Brain microvascular endothelial cell (primary cell): ENCODE results near the gene ADAP2.

Experiments
- DNase-seq: peaks from one replicate; pipeline ENCODE4 v3.0.0-alpha.2; 2020
- H3K27ac ChIP-seq: fragments of 250-450 bp; sonication (Bioruptor Pico); 2 replicates; pipeline ENCODE4 v1.5.1; 2020; ENCODE audit warnings: mild to moderate bottlenecking, moderate library complexity
- H3K27me3 ChIP-seq: fragments of 250-450 bp; sonication (Bioruptor Pico); replicated peaks from 2 replicates; pipeline ENCODE4 v1.5.1; 2020; ENCODE audit warnings: mild to moderate bottlenecking
- H3K36me3 ChIP-seq: fragments of 250-450 bp; sonication (Bioruptor Pico); replicated peaks from 2 replicates; pipeline ENCODE4 v1.5.1; 2020; ENCODE audit warnings: mild to moderate bottlenecking
- H3K4me3 ChIP-seq: 2 replicates; pipeline ENCODE4 v1.5.1; 2011; ENCODE audit warnings: low read depth, mild to moderate bottlenecking, control low read depth, low read length, moderate library complexity
- CTCF ChIP-seq: IDR thresholded peaks from 2 replicates; pipeline ENCODE4 v1.5.1; 2011; ENCODE audit warnings: low read depth, mild to moderate bottlenecking, moderate library complexity, low read length, control low read depth, inconsistent platforms; ENCODE audit errors: missing control alignments
- in situ Hi-C: cut with HindIII; loops from 2 replicates; pipeline ENCODE4 v1.10.0; 2017; ENCODE audit warnings: low sequenced_read_pairs, low pct_ligation_motif_present

ADAP2 gene

GRCh38 chr17:30920282-30920681 is 1.5 kb upstream of the ADAP2 start:
- H3K36me3 ChIP-seq: no peaks in the 10 kb centered on the region
- peaks cover 4% of the 10 kb centered on the region for H3K27me3 ChIP-seq
- peak; percentile 34 for DNase-seq
- no peak overlapping the region for H3K27ac ChIP-seq
- in situ Hi-C loops: no loop called here
- no peak overlapping the region for H3K4me3 ChIP-seq
- peak; percentile 47 for TF ChIP-seq CTCF

- Histone ChIP-seq H3K36me3 (no peaks in the 10 kb centered on the region), H3K27ac (no peak overlapping the region), H3K4me3 (no peak overlapping the region), H3K27me3 (peaks cover 4% of the 10 kb centered on the region)
- no peak for TF ChIP-seq CTCF
- no peak for DNase-seq
- in situ Hi-C loops: no loop called here
Measured at GRCh38 chr17:30920683-30921543, 832 bp upstream of the ADAP2 start.

- in situ Hi-C loops: no loop called here
- Histone ChIP-seq H3K4me3 (peak overlapping the region; percentile 42), H3K27me3 (peaks cover 4% of the 10 kb centered on the region), H3K36me3 (no peaks in the 10 kb centered on the region), H3K27ac (no peak overlapping the region)
- no peak for TF ChIP-seq CTCF
- no peak for DNase-seq
Measured at GRCh38 chr17:30922235-30923030, 688 bp downstream of the ADAP2 start.

- TF ChIP-seq CTCF: no peak
- no peak overlapping the region for H3K4me3 ChIP-seq
- in situ Hi-C loops: no loop called here
- no peaks in the 10 kb centered on the region for H3K36me3 ChIP-seq
- H3K27me3 ChIP-seq: peaks cover 4% of the 10 kb centered on the region
- DNase-seq: no peak
- no peak overlapping the region for H3K27ac ChIP-seq
Measured at GRCh38 chr17:30924341-30924740, 2.6 kb downstream of the ADAP2 start.

- no peak for TF ChIP-seq CTCF
- Histone ChIP-seq H3K4me3 (no peak overlapping the region), H3K27me3 (peaks cover 4% of the 10 kb centered on the region), H3K36me3 (no peaks in the 10 kb centered on the region), H3K27ac (no peak overlapping the region)
- in situ Hi-C loops: no loop called here
- DNase-seq: no peak
Measured at GRCh38 chr17:30926516-30926915, 4.8 kb downstream of the ADAP2 start.
